ENCODE results near the gene MRM2. TPM values are rescaled to one million over a fixed set of nuclear protein-coding genes. Genes with fewer than 3 reads are reported as not detected.

Gene MRM2
- total RNA-seq, 1 experiment from 2014 or later, result 34.7 TPM

- Histone ChIP-seq H3K4me2 (ENCODE audit: low read length) (no peak overlapping the region), H2AFZ (ENCODE audit: low read depth, low read length, poor library complexity, severe bottlenecking) (no peak overlapping the region), H3K9me2 (ENCODE audit: insufficient read depth) (no peaks in the 10 kb centered on the region), H3K4me3 (replicated peaks in 1 of 2; ENCODE audit: low read depth in 1 of 2, low read length in 2 of 2) (no peak overlapping the region), H3K27me3 (ENCODE audit: insufficient read depth, low read length) (no peaks in the 10 kb centered on the region), H4K20me1 (ENCODE audit: insufficient read depth) (no peaks in the 10 kb centered on the region), H3K79me2 (ENCODE audit: insufficient read depth, low read length) (peaks cover 8% of the 10 kb centered on the region), H3K27ac (ENCODE audit: low read depth, low read length) (no peak overlapping the region), H3K4me1 (ENCODE audit: control insufficient read depth in 1 of 2, insufficient read depth in 2 of 2, low read length in 2 of 2) (no peaks in the 10 kb centered on the region), H3K9me3 (ENCODE audit: control insufficient read depth in 1 of 2, insufficient read depth in 1 of 2, low read depth in 1 of 2, low read length in 2 of 2) (peaks cover 0 to 11% of the 10 kb centered on the region in 2 experiments; a peak in 2 of 4 replicates), H3K9ac (ENCODE audit: low read length) (no peak overlapping the region), H3K36me3 (ENCODE audit: control insufficient read depth in 1 of 2, insufficient read depth in 2 of 2, low read length in 2 of 2) (peaks cover 3 to 28% of the 10 kb centered on the region in 2 experiments; a peak in 3 of 4 replicates)
- ChIA-PET CTCF (no interaction called here), RAD21 (ENCODE audit: low non-redundant PET in 1 of 2, low total read pairs in 2 of 2, uncharacterized antibody in 2 of 2, unreplicated experiment in 2 of 2) (no interaction called here), POLR2A (no interaction called here)
- intact Hi-C loops (cut with micrococcal nuclease), result no loop called here
- no peak for DNase-seq (ENCODE audit: low read depth, low spot score)
- ATAC-seq, result no peak
- no peak for TF ChIP-seq ELF1 (IDR thresholded peaks at IDR 0.05; ENCODE audit: borderline replicate concordance, low read depth)
- TF ChIP-seq, protein P1, sequence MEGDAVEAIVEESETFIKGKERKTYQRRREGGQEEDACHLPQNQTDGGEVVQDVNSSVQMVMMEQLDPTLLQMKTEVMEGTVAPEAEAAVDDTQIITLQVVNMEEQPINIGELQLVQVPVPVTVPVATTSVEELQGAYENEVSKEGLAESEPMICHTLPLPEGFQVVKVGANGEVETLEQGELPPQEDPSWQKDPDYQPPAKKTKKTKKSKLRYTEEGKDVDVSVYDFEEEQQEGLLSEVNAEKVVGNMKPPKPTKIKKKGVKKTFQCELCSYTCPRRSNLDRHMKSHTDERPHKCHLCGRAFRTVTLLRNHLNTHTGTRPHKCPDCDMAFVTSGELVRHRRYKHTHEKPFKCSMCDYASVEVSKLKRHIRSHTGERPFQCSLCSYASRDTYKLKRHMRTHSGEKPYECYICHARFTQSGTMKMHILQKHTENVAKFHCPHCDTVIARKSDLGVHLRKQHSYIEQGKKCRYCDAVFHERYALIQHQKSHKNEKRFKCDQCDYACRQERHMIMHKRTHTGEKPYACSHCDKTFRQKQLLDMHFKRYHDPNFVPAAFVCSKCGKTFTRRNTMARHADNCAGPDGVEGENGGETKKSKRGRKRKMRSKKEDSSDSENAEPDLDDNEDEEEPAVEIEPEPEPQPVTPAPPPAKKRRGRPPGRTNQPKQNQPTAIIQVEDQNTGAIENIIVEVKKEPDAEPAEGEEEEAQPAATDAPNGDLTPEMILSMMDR (IDR thresholded peaks at IDR 0.05 in 2 of 3, conservative IDR thresholded peaks at IDR 0.05 in 1 of 3; ENCODE audit: borderline replicate concordance in 1 of 3, insufficient read depth in 1 of 3, low read depth in 2 of 3, low read length in 2 of 3), result no peak
- TF ChIP-seq SRF (IDR thresholded peaks at IDR 0.05; ENCODE audit: low read depth), result no peak
- no peak for TF ChIP-seq ZNF274 (IDR thresholded peaks at IDR 0.05; ENCODE audit: low read depth, low read length)
- TF ChIP-seq ZFX (IDR thresholded peaks at IDR 0.05), result no peak
- TF ChIP-seq POLR2AphosphoS5 (IDR thresholded peaks at IDR 0.05; ENCODE audit: low read depth, low read length), result no peak
- no peak for TF ChIP-seq CEBPB (IDR thresholded peaks at IDR 0.05; ENCODE audit: low read depth)
- TF ChIP-seq YY1 (IDR thresholded peaks at IDR 0.05; ENCODE audit: extremely low read depth, insufficient replicate concordance, low read depth, low read length), result no peak
- BruUV-seq (replicated peaks), result no TSS peak
Measured at GRCh38 chr7:2199528-2199927, 42.5 kb downstream of the MRM2 start.

DNA sequence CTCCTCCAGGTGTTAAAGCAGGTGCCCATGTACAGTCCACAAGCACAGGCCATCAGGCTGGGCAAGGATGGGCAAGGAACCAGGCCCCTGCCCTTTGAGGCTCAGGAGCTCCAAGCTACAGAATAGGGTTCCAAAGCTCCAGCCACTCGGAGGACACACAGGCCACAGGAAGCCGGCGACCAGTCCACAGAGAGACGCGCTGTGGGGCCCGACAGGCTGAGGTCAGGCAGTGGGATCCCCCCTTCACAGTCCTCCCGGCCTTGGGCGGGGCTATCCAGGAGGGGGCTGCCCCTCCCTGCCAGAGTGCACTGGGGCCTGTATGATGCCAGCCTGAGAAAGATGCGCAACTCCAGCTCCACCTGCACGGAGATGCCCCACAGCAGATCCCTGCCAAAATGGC is 43.2 kb downstream of the MRM2 start:
- ChIA-PET RAD21 (ENCODE audit: low non-redundant PET in 1 of 2, low total read pairs in 2 of 2, uncharacterized antibody in 2 of 2, unreplicated experiment in 2 of 2) (no interaction called here), POLR2A (no interaction called here), CTCF (no interaction called here)
- Histone ChIP-seq H3K27me3 (ENCODE audit: insufficient read depth, low read length) (no peaks in the 10 kb centered on the region), H3K27ac (ENCODE audit: low read depth, low read length) (no peak overlapping the region), H3K4me3 (replicated peaks in 1 of 2; ENCODE audit: low read depth in 1 of 2, low read length in 2 of 2) (no peak overlapping the region), H3K36me3 (ENCODE audit: control insufficient read depth in 1 of 2, insufficient read depth in 2 of 2, low read length in 2 of 2) (peaks cover 3 to 28% of the 10 kb centered on the region in 2 experiments), H4K20me1 (ENCODE audit: insufficient read depth) (no peaks in the 10 kb centered on the region), H3K4me2 (ENCODE audit: low read length) (no peak overlapping the region), H2AFZ (ENCODE audit: low read depth, low read length, poor library complexity, severe bottlenecking) (no peak overlapping the region), H3K79me2 (ENCODE audit: insufficient read depth, low read length) (peaks cover 8% of the 10 kb centered on the region), H3K9me2 (ENCODE audit: insufficient read depth) (no peaks in the 10 kb centered on the region), H3K9me3 (ENCODE audit: control insufficient read depth in 1 of 2, insufficient read depth in 1 of 2, low read depth in 1 of 2, low read length in 2 of 2) (peaks cover 0 to 11% of the 10 kb centered on the region in 2 experiments; a peak in 2 of 4 replicates), H3K4me1 (ENCODE audit: control insufficient read depth in 1 of 2, insufficient read depth in 2 of 2, low read length in 2 of 2) (no peaks in the 10 kb centered on the region), H3K9ac (ENCODE audit: low read length) (no peak overlapping the region)
- ATAC-seq, result no peak
- BruUV-seq (replicated peaks), result no TSS peak
- DNase-seq (ENCODE audit: low read depth, low spot score), result no peak
- TF ChIP-seq JUND (IDR thresholded peaks at IDR 0.05) (no peak), ELF1 (IDR thresholded peaks at IDR 0.05; ENCODE audit: borderline replicate concordance, low read depth) (no peak), POLR2A (IDR thresholded peaks at IDR 0.05; ENCODE audit: borderline replicate concordance, extremely low read depth, insufficient read depth, insufficient read length) (no peak), ZNF274 (IDR thresholded peaks at IDR 0.05; ENCODE audit: low read depth, low read length) (no peak), SIN3A (IDR thresholded peaks at IDR 0.05; ENCODE audit: low read depth) (no peak), FOSL1 (IDR thresholded peaks at IDR 0.05; ENCODE audit: low read depth) (no peak), YY1 (IDR thresholded peaks at IDR 0.05; ENCODE audit: extremely low read depth, insufficient replicate concordance, low read depth, low read length) (no peak), ZFX (IDR thresholded peaks at IDR 0.05) (no peak), MAX (IDR thresholded peaks at IDR 0.05) (no peak)
- TF ChIP-seq, protein P1 (IDR thresholded peaks at IDR 0.05 in 2 of 3, conservative IDR thresholded peaks at IDR 0.05 in 1 of 3; ENCODE audit: borderline replicate concordance in 1 of 3, insufficient read depth in 1 of 3, low read depth in 2 of 3, low read length in 2 of 3), result no peak
- intact Hi-C loops (cut with micrococcal nuclease), result no loop called here

Measured in HCT116 (cell line).